IPS DF 4.7 (cell line): Measurements from ENCODE around the gene PTPRR.
A peak's percentile ranks its signal among the peaks of the same experiment; 100 is the strongest.

Source experiments
- DNase-seq: peaks from one replicate; pipeline ENCODE4 v3.0.0-alpha.2; 2013; ENCODE audit warnings: low spot score; ENCODE audit errors: extremely low read depth

Gene PTPRR

DNA sequence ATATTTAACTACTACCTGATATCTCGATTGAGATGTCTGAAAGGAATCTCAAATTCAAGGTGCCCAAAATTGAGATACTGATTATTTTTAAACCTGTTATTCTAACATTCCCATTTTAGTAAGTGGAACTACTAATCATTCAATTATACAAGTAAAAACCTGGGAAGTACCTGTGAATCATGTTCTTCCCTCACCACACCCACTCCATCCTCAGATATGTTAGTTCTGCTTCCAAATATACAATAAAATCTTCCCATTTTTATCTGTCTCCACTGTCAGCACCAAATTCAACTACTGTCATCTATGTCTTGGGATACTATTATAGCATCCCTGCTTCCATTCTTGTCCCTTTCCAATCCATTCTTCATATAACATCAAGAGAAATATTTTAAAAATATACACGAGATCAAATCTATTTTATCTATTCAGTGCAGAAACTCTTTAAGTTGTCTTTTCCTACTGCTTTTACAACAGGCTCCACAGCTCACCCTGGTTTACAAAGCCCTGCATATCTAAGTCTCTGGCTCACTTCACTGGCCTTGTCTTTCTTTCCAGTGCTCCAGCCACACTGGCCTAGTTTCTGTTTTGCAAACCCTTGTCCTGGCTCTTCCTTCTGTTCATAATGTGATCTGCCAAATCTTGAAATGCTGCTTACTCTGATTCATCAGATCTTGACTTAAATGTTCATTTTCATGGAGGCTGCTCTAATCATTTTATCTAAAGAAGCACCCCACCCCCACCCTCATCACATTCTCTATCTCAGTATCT, 122.3 kb downstream of the PTPRR start:
- DNase-seq, result no peak

DNA sequence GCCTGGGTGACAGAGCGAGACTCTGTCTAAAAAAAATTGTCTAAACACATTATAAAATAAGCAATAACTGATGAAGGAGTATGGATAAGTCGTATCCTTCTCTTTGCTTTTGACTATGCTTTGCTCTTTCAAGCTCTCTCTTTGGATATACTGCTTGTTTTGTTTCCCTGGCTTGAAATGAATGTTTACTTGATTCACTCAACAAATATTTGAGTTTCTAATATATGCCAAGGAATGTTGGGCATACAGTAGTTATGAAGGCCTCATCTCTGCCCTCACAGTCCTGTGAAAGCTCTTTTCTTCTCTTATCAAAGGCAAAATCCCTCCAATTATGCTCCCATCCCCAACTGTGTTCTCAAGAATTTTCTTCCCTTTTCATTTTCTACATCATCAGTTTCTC, 123.5 kb downstream of the PTPRR start:
- DNase-seq, result no peak

DNA sequence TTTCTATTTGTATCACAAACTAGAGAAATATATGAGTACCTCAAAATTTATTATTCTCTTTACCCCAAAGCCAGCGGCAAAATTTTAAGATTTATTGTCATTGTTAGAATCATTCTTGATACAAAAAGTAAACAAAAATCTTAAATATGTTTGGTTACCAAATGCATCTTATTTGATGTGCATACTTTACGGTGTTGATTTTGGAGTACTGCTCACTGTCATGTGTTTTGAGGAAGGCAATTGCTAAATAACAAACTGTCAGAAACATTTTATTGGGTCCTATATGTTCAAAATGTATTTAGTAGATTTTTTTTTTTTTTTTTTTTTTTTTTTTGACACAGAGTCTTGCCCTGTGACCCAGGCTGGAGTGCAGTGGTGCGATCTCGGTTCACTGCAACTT, 124.9 kb downstream of the PTPRR start:
- DNase-seq, result no peak

DNA sequence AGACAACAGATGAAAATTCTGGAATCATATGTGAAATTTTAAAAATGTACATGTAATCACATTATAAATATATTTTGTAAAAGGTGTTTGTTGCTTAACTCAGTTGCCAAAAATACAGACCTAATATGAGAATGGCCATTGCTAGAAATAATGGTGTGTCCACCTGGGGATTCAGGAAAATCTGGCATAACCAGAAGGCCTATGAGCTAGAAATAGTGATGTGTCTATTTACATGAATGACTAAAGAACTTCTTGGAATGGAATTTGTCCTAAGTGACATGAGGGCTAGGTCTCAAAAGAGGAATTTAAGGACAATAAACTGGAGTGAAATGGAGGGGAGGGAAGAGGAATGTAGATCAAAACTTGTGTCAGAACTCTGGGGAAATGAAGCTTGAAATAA, 126.4 kb downstream of the PTPRR start:
- no peak for DNase-seq

DNA sequence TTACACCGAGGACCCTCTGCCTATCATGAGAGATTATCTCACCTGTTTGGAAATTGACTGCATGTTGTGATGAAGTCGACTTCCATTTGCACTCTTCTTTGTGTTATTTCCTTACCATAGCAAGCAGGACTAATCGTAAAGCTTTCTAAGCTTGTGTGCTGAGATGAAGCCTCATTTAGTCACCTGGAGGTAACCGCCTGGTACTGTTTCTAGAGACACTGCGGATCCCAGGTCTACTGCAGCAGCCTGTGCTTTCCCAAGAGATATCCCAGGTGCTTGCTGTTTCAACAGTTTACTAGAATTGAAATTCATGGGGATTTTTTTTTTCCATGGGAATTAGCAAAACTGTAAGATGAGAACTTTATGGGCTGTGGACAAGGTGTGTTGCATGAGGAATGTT, 131.8 kb downstream of the PTPRR start:
- DNase-seq, result no peak

DNA sequence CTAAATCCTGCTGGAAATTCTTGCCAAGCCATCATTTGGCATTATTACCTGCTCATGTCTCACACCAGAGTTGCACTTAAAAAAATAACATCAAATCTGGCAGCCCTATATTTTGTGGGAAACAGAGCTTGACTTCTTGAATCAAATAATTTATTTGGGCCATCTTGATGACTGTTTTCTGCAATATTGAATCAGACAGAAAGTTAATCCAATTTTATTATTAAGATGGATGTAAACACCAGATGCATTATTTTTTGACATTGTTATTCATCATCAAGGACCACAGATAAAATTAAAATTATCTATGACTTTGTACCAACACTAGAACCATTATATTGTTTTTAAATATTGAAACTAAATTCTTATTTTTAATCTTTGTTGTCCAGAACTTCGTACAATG, 132.9 kb downstream of the PTPRR start:
- DNase-seq, result no peak

DNA sequence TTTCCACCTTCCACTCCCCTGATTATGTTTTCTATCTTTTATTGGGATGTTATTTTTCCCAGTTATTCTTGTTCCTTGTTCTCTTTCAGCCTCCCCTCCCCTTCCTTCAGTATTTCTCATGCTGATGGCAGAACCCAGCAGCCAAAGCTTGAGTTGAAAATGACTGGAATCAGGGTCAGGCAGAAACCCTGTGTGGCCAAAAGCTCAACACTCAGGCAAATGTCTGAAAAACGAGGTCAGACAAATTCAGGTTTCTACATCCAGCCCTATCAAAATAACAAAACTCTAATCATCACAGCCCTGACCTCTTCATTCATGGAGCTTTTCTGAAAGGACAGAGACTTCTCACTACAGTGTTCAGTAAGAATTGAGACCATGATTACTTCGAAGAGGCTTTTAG, 134.6 kb downstream of the PTPRR start:
- no peak for DNase-seq

DNA sequence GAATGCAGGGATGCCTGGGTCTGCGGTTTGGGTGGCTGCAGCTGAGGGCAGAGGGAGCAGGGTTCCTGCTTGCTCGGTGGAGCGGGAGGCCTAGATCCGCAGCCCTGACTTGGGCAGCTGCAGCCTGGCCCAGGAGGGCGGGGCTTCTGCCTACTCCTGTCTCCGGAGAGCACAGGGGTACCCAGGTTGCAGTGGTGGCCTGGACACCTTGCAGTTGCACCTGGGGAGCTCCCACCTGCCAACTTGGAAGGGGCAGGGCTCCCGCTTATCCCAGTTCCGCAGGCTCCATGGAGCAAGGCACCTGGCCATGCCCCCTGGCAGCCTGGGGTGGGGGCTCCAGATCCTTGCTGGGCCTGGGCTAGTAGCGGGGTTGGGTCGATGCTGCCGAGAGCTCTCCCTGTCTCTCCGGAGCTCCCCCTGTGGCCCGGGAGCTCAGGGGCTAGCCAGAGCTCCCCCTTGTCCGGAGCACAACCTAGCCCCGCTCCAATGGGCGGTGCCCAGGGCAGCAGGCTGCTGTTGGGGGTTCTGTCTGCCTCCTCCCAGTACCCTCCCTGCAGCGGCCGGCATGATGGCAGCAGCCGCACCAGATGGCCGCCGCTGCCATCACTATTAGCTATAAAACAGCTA, 136.4 kb downstream of the PTPRR start:
- no peak for DNase-seq

DNA sequence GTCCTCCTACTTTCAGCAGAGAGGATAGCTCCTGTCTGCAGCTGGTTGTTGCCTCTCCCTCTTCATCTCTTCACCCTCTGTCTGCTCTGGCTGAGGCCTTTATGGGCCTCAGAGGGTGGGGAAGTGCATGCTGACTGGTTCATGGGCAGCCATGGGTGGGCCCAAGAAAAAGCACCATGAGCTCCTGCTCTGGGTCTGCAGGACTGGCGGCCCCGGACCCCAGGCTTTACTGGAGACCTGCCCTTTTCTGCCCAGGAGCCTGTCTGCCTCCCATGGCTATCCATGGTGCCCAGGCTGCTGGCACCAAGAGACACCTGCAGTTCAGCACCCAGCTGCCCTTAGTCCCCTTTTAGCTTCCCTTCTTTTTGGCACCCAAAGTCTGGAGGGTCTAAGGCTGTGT, 137.1 kb downstream of the PTPRR start:
- no peak for DNase-seq

DNA sequence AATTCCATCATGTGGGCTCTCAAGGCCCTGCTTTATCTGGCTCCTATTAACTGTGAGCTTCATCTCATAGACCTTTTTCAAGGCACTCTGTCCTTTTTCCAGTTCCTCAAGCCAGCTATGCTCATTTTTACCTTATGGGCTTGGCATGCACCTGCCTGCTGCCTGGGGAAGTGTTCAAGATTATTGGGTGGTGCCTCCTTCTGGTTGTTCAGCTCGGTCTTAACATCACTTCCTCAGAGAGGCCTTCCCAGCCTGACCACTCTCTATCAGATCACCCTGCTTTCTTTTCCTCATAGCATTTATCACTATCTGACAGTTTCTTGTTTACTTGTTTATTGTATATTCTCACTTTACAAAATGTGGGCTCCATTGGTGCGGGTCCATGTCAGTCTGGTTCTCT, 141.3 kb downstream of the PTPRR start:
- no peak for DNase-seq

DNA sequence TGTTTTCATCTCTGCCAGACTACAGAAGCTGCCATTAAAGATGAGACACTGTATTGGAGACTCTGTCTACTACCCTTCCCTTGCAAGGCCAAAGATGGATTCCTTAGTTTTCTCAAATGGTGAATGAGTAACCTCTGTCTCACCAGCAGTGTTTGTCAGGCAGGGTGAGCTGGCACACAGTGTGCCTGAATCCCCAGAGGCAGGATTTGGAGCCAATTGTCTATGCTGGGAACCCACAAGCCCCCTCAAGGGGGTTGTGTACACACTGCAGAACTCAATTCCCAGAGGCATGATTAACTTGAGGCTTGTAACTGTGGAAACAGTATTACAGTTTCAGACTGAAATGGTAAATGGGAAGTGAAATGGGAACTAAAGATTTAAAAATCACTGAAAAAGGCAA, 146.5 kb downstream of the PTPRR start:
- no peak for DNase-seq

DNA sequence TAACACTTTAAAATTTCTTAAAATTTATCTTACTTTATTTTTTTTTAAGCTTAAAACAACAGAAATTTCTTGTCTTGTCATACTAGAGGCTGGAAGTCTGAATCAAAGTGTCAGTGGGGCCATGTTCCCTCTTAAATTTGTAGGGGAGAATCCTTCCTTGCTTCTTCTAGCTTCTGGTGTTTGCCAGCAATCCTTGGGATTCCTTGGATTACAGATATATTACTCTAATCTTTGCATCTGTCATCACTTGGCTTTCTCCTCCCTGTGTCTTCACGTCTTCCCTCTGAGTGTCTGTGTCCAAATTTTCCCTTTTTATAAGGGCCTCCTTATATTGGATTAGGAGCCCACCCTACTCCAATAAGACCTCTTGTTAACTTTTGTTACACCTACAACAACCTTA, 147.7 kb downstream of the PTPRR start:
- DNase-seq, result no peak

DNA sequence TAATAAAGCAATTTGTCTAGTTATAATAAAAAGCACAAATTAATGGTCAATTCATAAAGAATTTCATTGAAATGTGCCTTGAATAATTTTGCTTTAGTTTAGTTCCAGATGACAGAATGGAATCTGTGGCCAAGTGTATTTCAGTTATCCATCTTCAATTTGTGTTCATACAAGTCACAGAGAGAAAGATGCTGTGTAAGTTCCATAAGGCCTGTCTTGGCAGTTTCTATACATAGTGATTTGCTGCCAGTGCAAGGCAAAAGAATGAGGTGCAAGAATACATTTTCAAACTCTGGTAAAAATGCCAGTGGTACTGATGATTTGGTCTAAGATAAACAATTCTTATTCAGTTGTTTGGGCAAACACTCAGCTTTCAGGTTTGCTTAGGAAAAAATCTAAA, 149.0 kb downstream of the PTPRR start:
- no peak for DNase-seq

DNA sequence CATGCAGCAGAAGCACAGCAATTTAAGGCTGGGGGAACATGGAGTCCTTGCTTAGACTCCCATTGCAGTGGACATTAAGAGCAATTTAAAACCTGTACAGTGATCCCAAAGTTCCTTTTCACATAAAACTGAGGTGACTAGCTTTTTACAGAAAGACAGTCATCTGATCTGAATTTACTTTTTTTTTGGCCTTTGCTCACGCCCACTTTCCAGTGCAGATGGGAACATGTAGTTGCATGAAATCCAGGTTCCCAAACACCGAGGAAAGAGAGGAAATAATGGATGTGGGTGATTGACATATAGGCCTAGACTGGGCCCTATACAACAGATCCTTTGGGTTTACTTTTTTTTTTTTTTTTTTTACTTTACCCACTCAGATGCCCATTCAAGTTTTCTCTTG, 156.9 kb downstream of the PTPRR start:
- no peak for DNase-seq

DNA sequence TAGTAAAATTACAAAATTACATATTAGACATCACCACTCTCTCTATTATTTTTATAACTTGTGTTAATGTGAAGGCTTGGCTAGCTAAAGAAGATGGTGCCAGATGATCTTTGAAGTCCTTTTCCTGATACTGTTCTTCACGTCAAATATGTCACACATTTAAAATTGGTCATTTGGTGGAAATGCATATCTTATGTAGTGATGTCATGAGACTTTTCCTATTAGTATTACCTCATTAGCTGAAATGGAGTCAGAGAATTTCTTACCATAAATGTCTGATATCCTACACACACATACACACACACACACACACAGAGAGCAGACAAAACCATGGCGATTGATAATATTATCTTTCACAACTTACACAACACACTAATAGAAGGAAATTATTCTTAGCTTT, 158.5 kb downstream of the PTPRR start:
- DNase-seq, result no peak

DNA sequence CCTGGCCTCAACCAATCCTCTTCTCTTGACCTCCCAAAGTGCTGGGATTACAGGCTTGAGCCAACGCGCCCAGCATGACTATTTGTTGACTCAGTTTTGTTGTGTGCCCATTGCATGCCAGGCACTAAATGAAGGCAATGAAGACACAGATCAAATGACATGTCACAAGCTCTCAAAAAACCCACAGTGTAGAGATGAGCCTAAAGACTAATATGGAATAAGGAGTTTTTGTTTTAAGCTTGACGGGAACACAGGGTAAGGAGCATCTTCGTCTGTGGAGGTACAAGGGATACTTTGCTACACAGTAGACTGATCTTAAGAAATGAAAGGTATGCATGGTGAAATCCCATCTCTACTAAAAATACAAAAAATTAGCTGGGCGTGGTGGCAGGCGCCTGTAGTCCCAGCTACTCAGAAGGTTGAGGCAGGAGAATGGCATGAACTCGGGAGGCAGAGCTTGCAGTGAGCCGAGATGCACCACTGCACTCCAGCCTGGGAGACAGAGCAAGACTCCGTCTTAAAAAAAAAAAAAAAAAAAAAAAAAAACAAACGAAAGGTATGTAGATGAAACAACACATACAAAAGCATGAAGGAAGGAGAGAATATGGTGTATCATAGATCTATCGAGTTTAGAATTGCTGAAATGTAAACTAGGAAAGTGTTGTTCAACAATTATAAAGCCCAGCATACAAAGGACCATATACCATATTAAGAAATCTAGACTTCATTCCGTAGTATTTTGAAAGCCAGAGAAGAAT, 161.2 kb downstream of the PTPRR start:
- DNase-seq, result no peak

DNA sequence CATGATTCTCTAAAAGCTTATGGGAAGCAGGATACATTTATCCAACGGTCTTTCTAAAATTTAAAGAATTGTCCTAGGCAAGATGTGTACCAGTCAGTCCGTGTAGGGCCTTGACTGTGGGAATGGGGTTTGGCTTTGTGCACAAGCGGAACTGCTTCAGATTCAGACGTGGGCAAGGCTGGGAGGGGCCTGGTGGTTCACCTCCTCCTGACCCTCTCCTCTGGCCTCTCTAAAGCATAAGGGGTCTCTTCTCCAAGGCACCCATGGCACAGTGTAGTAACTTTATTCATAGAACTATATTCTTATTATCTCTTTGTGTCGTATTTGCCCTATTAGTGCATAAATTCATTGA, 162.1 kb downstream of the PTPRR start:
- DNase-seq, result no peak

DNA sequence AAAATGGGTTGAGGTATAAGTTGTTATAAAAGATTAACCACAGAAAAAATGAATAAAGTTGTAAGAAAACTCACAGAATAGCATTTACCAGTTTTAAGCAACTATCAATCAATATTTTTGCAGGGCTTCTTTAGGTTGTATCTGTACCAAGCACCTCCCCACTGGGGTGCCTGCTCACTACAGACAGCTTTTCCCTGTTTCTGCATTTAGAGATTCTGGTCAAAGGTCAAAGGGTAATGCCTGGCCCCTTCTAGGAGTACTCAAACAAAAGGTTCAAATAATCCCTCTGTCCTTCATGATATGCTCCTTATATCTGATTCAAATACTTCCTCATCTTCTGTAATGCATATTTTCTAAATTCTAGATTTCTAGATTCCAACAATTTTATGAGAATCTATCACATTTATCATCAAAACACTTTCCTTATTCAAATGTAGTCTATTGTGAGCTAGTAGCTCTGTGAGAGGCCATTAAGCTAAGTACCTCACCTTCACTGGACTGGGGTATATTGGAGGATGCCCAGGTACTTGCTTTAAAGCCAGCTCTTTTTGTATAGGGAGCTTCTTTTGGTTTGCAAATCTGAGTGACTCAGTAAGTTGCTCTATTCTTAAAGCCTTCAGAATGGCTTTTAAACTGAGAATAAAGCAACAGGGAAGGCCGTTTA, 162.6 kb downstream of the PTPRR start:
- peak; percentile 36 for DNase-seq

DNA sequence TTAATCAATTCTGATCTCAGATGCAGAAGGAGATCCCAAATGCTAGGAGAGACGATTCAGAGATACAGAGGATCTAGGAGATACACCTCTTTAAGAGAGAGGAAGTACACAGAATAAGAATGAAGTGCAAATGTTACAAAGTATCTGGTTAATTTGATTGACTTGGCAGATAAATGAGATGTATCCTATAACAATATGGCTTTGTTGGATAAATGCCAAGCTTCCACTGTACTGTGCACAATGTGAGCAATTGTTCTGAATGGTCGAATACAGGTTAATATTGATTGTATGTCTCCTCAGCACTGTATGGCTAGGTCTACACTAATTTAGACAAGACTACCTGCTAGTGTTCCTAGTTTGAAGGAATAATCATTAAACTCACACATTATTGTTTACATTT, 163.7 kb downstream of the PTPRR start:
- DNase-seq, result no peak

DNA sequence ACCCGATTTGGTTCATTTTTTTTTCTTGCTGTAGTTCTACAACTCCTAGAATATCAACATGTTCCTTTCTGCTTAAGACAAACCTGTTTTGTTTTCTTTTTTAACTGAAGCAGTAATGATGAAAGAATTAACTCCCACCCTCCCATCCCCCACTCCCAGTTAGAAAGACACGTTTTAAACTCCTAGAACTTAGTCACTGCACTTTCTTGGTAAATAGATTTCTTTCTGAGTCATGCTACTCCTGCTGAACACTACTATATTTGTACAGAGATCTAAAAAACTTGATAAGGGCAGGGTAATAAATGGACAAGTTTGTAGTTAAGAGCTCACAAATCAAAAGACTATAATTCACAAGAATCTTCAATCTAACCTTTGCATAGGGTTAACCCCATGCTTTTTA, 164.4 kb downstream of the PTPRR start:
- no peak for DNase-seq

DNA sequence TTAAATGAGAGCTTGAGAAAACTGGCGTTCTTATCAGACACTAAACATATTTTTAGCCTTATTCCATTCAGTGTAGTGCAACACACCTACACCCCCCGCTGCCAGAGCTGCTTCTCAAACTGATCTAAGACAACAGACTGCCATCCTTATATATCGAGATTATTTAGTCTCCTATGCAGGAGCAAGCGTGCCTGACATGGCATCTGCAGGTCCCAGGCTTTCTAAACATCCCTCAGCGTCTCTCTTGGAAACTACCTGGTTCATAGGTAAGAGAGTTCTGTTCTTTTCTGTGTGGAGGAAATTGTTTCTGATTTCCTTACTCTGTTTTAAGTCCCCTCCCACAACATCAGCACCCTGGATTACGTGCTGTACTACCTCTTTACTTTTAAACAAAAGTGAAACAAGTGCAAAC, 166.2 kb downstream of the PTPRR start:
- no peak for DNase-seq

DNA sequence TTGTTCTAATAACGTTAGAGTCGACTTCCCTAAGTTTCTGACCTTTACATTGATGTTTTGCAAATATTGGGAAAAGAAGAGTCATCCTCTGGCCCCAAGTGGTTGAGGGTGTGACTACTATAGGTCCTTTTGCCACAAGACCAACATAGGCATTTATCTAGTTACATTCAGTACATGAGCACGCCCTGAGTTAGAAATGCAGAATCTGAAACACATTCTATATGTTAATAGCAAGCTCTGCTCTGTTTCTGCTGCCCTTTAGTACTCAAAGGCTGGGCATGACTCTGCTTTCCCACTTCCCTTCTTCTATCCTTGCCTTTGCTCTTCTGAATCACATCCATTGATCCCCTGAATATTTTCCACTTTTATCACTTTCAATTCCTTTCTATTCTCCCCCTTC, 168.2 kb downstream of the PTPRR start:
- no peak for DNase-seq
